ENCODE results near the gene LGR6. TPM values are rescaled to one million over a fixed set of nuclear protein-coding genes. Genes with fewer than 3 reads are reported as not detected.

LGR6 gene, protein sequence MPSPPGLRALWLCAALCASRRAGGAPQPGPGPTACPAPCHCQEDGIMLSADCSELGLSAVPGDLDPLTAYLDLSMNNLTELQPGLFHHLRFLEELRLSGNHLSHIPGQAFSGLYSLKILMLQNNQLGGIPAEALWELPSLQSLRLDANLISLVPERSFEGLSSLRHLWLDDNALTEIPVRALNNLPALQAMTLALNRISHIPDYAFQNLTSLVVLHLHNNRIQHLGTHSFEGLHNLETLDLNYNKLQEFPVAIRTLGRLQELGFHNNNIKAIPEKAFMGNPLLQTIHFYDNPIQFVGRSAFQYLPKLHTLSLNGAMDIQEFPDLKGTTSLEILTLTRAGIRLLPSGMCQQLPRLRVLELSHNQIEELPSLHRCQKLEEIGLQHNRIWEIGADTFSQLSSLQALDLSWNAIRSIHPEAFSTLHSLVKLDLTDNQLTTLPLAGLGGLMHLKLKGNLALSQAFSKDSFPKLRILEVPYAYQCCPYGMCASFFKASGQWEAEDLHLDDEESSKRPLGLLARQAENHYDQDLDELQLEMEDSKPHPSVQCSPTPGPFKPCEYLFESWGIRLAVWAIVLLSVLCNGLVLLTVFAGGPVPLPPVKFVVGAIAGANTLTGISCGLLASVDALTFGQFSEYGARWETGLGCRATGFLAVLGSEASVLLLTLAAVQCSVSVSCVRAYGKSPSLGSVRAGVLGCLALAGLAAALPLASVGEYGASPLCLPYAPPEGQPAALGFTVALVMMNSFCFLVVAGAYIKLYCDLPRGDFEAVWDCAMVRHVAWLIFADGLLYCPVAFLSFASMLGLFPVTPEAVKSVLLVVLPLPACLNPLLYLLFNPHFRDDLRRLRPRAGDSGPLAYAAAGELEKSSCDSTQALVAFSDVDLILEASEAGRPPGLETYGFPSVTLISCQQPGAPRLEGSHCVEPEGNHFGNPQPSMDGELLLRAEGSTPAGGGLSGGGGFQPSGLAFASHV
- 1.3 TPM for total RNA-seq

DNA sequence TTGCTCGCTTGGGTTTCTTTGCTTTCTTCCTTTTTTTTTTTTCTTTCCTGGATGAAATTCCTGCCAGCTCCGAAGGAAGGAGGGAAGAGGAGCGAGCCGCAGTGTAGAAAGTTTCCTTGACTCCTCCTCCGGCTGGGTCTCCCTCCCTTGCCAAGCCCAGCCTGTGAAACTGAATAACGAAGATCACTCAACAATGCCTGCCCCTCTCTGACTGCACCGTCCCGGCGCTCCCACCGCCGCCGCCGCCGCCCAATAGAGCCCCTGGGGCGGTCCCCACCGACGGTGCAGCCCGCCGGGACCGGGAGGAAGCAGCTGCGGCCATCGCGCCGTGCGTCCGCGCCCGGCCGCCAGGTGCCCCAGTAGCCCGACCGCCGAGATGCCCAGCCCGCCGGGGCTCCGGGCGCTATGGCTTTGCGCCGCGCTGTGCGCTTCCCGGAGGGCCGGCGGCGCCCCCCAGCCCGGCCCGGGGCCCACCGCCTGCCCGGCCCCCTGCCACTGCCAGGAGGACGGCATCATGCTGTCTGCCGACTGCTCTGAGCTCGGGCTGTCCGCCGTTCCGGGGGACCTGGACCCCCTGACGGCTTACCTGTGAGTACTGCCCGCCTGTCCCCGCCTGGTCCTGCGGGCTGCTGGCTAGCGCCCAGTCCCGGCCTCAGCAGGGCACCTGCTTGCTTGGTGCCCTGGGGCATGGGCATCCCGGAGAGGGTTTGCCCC lies at the start of gene LGR6:
TSS of gene LGR6 (plus strand) at position 186 of the 714 bp plus-strand sequence. CDS start at position 377, 191 bp downstream.

DNA sequence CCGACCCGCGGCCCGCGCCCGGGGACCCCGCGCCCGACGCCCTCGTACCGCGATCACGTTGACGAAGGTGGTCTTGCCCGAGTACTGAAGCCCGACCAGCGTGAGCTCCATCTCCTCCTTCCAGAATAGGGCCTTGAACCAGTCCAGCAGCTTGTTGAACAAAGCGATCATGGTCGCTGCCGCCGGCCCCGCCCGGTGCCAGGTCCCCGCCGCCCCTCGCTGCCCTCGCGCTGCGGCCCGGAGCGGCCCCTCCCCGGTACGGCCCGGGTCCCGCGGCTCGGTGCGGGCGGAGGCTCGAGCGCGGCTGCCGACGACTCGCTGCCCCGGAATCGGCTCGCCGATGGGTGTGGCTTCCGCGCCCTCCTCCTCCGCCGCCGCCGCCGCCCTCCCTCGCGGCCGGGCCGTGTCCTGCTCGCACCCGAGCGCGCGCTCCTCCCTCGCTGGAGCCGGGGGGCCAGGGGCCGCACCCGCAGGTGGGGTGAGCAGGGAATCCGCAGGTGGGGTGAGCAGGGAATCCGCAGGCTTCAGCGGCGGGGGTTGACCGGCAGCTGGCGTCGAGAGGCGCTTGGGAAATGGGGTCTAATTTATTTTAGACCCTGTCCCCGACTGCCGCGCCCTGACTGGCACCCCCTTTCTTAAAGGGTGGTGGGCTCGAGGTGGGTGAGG lies 49.1 kb upstream of the LGR6 start, which contains the start of gene ARL8A:
TSS of gene ARL8A (minus strand) at position 336 of the 666 bp plus-strand sequence. CDS start at position 171, 165 bp downstream.

DNA sequence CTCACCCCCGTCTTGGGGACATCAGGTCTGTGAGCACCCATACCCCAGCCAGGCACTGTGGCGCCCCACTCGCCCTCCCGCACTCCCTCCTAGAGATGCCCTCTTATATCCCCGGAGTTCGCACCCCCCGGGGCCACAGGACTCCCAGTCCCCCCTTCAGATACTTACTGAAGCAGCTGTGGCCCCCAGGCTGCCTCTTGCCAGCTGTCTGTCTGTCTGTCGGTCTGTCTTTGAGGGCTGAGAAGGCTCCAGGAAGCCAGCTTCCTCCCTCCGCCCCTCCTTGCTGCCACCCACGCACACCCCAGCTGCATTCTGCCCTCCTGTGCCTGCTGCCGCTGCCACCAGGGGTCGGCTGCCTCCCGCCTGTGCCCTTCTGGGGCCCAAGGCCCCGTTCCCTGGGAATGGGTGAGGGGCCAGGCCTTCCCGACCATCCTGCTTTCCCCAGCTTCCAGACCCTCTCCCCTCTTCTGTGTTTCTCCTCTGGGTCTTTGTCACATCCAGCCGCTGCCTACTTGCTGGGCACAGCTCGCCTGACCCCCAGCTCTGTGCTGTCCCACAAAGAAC lies 33.1 kb upstream of the LGR6 start, which contains the start of gene PTPN7:
TSS of gene PTPN7 (minus strand) at position 226 of the 564 bp plus-strand sequence. CDS start 1,200 bp downstream, outside the sequence.

DNA sequence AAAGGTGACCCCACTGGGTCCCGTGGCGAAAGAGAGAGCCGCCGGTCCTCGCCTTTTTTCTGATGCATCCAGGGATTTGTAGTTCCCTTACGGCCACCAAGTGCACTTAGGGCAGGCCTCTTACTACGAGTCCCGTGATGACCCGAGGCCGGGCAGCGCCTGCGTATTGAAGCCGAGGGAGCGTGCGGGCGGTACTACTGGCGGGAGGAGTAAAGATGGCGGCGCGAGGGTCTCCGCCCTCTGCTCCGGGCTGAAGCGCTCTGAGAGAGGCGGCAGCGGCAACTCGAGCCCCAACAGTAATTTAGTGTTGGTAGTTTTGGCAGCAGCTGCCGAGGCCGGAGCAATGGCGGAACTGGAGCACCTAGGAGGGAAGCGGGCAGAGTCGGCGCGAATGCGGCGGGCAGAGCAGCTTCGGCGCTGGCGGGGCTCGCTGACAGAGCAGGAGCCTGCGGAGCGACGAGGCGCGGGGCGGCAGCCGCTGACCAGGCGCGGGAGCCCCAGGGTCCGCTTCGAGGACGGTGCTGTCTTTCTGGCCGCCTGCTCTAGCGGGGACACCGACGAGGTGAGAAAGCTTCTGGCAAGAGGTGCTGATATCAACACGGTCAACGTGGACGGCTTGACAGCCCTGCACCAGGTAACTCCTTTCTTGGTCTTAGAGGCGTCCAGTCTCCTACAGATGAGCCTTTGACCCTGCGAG lies 155.1 kb downstream of the LGR6 start, which contains the start of gene PPP1R12B:
TSS of gene PPP1R12B (plus strand) at position 191 of the 697 bp plus-strand sequence. CDS start at position 344, 153 bp downstream.

Other genes starting within 250 kb of the LGR6 start
- 0.31 TPM for gene LMOD1, start 247.3 kb upstream of the LGR6 start, total RNA-seq
- gene TIMM17A, start 238.3 kb upstream of the LGR6 start, total RNA-seq, result 41.3 TPM
- 13.1 TPM for gene RNPEP, start 211.2 kb upstream of the LGR6 start, total RNA-seq
- gene ELF3, start 183.2 kb upstream of the LGR6 start, total RNA-seq, result 0.31 TPM
- 0.63 TPM for gene GPR37L1, start 70.9 kb upstream of the LGR6 start, total RNA-seq
- 77.9 TPM for gene ARL8A, start 49.1 kb upstream of the LGR6 start, total RNA-seq
- not detected for gene PTPN7, start 33.2 kb upstream of the LGR6 start, total RNA-seq
- 27.2 TPM for gene UBE2T, start 148.1 kb downstream of the LGR6 start, total RNA-seq
- 103 TPM for gene PPP1R12B, start 154.9 kb downstream of the LGR6 start, total RNA-seq

All from parietal lobe (tissue), 1 donor.